ENCODE data around the gene RTN4RL1. TPM values are rescaled to one million over a fixed set of nuclear protein-coding genes. Genes with fewer than 3 reads are reported as not detected.

The RTN4RL1 gene
- total RNA-seq, 1 donor from 2014 or later, result 0.77 TPM

DNA sequence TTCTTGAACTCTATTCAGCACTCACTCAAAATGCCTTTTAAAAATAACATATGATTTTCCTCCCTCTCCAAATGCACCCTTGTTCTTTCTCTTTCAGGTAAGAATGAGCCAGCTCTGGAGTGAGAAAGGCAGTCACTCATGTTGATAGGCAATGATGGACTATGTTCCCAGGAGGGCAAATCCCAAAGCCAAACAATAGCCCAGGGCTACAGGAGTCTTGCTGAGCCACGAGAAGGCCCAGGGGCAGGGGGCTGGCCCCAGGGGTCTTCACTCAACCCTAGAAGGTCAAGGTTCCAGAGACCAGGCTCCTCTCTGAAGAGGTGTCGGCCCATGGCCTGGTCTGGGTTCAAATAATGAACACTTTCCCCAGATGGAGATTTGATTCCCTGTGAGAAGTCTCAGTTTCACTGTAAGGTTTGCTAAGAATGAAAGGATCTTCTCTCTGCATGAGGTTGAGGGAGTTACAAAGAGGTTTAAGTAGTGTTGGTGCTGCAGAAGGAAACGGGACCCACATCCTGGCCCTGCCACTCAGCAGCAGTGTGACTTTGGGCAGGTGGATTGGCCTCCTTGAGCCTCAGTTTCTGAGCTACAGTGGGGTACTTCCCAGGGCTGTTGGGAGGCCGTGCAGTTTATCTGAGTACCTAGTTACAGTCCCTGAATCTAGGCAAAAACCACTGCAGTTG lies 49.0 kb downstream of the RTN4RL1 start:
- H3K36me3 Mint-ChIP-seq (ENCODE audit: low read depth, unreplicated experiment), result no peaks in the 10 kb centered on the region
- H3K4me1 ChIP-seq (ENCODE audit: insufficient read depth, low read length), result no peaks in the 10 kb centered on the region
- H3K27ac ChIP-seq (ENCODE audit: low read depth, low read length), result no peak overlapping the region
- no peaks in the 10 kb centered on the region for H3K79me2 ChIP-seq (ENCODE audit: insufficient read depth, low read length)
- no peak overlapping the region for H3K4me3 Mint-ChIP-seq (ENCODE audit: unreplicated experiment)
- H3K27me3 Mint-ChIP-seq (ENCODE audit: low read depth, unreplicated experiment), result peaks cover 43% of the 10 kb centered on the region
- no peak overlapping the region for H3K27ac Mint-ChIP-seq (ENCODE audit: unreplicated experiment)
- no peak overlapping the region for H3K9ac ChIP-seq (ENCODE audit: low read length)
- no peaks in the 10 kb centered on the region for H4K20me1 ChIP-seq (ENCODE audit: insufficient read depth, low read length)
- no peak overlapping the region for H3K4me2 ChIP-seq (ENCODE audit: low read length)
- FAIRE-seq, result no peak
- TF ChIP-seq, protein P1, sequence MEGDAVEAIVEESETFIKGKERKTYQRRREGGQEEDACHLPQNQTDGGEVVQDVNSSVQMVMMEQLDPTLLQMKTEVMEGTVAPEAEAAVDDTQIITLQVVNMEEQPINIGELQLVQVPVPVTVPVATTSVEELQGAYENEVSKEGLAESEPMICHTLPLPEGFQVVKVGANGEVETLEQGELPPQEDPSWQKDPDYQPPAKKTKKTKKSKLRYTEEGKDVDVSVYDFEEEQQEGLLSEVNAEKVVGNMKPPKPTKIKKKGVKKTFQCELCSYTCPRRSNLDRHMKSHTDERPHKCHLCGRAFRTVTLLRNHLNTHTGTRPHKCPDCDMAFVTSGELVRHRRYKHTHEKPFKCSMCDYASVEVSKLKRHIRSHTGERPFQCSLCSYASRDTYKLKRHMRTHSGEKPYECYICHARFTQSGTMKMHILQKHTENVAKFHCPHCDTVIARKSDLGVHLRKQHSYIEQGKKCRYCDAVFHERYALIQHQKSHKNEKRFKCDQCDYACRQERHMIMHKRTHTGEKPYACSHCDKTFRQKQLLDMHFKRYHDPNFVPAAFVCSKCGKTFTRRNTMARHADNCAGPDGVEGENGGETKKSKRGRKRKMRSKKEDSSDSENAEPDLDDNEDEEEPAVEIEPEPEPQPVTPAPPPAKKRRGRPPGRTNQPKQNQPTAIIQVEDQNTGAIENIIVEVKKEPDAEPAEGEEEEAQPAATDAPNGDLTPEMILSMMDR (IDR thresholded peaks at IDR 0.05; ENCODE audit: insufficient read depth, low read depth, low read length), result no peak
- TF ChIP-seq EZH2 (IDR thresholded peaks at IDR 0.05; ENCODE audit: insufficient read depth, low read length), result no peak
- peaks cover 20% of the 10 kb centered on the region for H3K27me3 ChIP-seq (ENCODE audit: insufficient read depth, low read length)
- peaks cover 3% of the 10 kb centered on the region for H3K4me1 Mint-ChIP-seq (ENCODE audit: low read depth, unreplicated experiment)
- H3K9me3 ChIP-seq (ENCODE audit: insufficient read depth, low read depth, low read length), result no peaks in the 10 kb centered on the region
- no peaks in the 10 kb centered on the region for H3K9me3 Mint-ChIP-seq (ENCODE audit: unreplicated experiment)
- no peak overlapping the region for H3K4me3 ChIP-seq (ENCODE audit: insufficient read depth, low read depth, low read length)
- no peak overlapping the region for H2AFZ ChIP-seq (ENCODE audit: low read depth, low read length)
- no peak for DNase-seq (ENCODE audit: low read depth)
- H3K36me3 ChIP-seq (ENCODE audit: insufficient read depth, low read length), result no peaks in the 10 kb centered on the region

DNA sequence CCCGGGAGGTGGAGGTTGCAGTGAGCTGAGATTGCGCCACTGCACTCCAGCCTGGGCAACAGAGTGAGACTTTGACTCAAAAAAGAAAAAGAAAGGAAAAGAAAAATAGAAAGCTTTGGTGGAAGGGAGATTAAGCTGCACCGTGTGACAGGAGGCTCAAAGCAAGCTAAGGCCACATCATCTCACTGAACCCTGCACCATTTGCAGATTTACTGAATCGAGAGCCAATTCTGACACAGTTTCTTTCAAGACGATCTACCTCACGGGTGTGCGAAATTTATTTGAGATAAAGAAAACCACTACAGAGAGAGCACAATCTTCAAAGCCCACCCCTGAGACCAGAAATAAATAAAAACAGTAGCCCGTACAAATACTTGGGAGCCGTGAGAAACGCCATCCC lies 49.6 kb downstream of the RTN4RL1 start:
- H3K4me3 ChIP-seq (ENCODE audit: insufficient read depth, low read depth, low read length), result no peak overlapping the region
- H3K36me3 ChIP-seq (ENCODE audit: insufficient read depth, low read length), result no peaks in the 10 kb centered on the region
- no peaks in the 10 kb centered on the region for H3K9me3 ChIP-seq (ENCODE audit: insufficient read depth, low read depth, low read length)
- H3K27me3 ChIP-seq (ENCODE audit: insufficient read depth, low read length), result peaks cover 23% of the 10 kb centered on the region
- TF ChIP-seq, protein P1 (IDR thresholded peaks at IDR 0.05; ENCODE audit: insufficient read depth, low read depth, low read length), result no peak
- no peak for TF ChIP-seq EZH2 (IDR thresholded peaks at IDR 0.05; ENCODE audit: insufficient read depth, low read length)
- no peak overlapping the region for H3K9ac ChIP-seq (ENCODE audit: low read length)
- Mint-ChIP-seq H3K4me1 (ENCODE audit: low read depth, unreplicated experiment) (peaks cover 3% of the 10 kb centered on the region), H3K27ac (ENCODE audit: unreplicated experiment) (no peak overlapping the region), H3K4me3 (ENCODE audit: unreplicated experiment) (no peak overlapping the region), H3K9me3 (ENCODE audit: unreplicated experiment) (no peaks in the 10 kb centered on the region), H3K36me3 (ENCODE audit: low read depth, unreplicated experiment) (no peaks in the 10 kb centered on the region), H3K27me3 (ENCODE audit: low read depth, unreplicated experiment) (peaks cover 45% of the 10 kb centered on the region)
- no peaks in the 10 kb centered on the region for H3K79me2 ChIP-seq (ENCODE audit: insufficient read depth, low read length)
- H3K27ac ChIP-seq (ENCODE audit: low read depth, low read length), result no peak overlapping the region
- DNase-seq (ENCODE audit: low read depth) (no peak), FAIRE-seq (no peak)
- no peak overlapping the region for H2AFZ ChIP-seq (ENCODE audit: low read depth, low read length)
- no peaks in the 10 kb centered on the region for H3K4me1 ChIP-seq (ENCODE audit: insufficient read depth, low read length)
- H4K20me1 ChIP-seq (ENCODE audit: insufficient read depth, low read length), result no peaks in the 10 kb centered on the region
- H3K4me2 ChIP-seq (ENCODE audit: low read length), result no peak overlapping the region

DNA sequence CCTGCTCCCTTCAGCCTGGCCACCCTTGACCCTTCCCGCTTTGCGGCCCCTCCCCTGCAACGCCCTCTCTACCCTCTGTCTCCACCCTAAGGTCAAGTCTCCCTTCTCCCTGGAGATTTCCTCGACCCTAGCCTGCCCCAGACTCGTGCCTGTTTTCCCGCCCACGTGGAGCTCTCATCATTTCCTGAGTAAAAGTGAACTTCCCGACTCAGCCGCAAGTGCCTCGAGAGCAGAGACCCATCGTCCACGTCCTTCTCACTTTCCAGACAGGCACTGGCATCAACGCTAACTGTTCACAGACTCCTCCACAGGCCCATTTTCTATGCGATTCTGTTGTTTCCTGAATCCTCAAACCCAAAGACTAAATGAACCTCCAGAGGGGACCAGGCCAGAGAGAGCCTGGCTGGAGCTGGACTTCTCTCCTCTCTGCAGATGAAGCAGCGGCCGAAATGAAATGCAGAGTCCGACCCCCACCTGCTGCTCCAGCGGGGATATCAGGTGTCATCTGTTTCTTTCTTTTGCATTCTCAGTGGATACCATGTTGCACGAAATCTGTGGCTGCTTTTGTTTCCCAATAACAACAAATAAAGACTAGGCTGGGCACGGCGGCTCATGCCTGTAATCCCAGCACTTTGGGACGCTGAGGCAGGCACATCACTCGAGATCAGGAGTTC lies 52.5 kb downstream of the RTN4RL1 start:
- no peaks in the 10 kb centered on the region for H4K20me1 ChIP-seq (ENCODE audit: insufficient read depth, low read length)
- H3K4me2 ChIP-seq (ENCODE audit: low read length), result no peak overlapping the region
- TF ChIP-seq, protein P1 (IDR thresholded peaks at IDR 0.05; ENCODE audit: insufficient read depth, low read depth, low read length), result no peak
- no peak for TF ChIP-seq EZH2 (IDR thresholded peaks at IDR 0.05; ENCODE audit: insufficient read depth, low read length)
- H3K27ac ChIP-seq (ENCODE audit: low read depth, low read length), result no peak overlapping the region
- no peaks in the 10 kb centered on the region for H3K9me3 ChIP-seq (ENCODE audit: insufficient read depth, low read depth, low read length)
- no peaks in the 10 kb centered on the region for H3K36me3 Mint-ChIP-seq (ENCODE audit: low read depth, unreplicated experiment)
- H3K9me3 Mint-ChIP-seq (ENCODE audit: unreplicated experiment), result no peaks in the 10 kb centered on the region
- peaks cover 21% of the 10 kb centered on the region for H3K27me3 ChIP-seq (ENCODE audit: insufficient read depth, low read length)
- H3K36me3 ChIP-seq (ENCODE audit: insufficient read depth, low read length), result no peaks in the 10 kb centered on the region
- H3K27me3 Mint-ChIP-seq (ENCODE audit: low read depth, unreplicated experiment), result peaks cover 45% of the 10 kb centered on the region
- H3K9ac ChIP-seq (ENCODE audit: low read length), result no peak overlapping the region
- H3K4me3 ChIP-seq (ENCODE audit: insufficient read depth, low read depth, low read length), result no peak overlapping the region
- no peak overlapping the region for H2AFZ ChIP-seq (ENCODE audit: low read depth, low read length)
- no peaks in the 10 kb centered on the region for H3K79me2 ChIP-seq (ENCODE audit: insufficient read depth, low read length)
- H3K4me1 ChIP-seq (ENCODE audit: insufficient read depth, low read length), result no peaks in the 10 kb centered on the region
- FAIRE-seq (no peak), DNase-seq (ENCODE audit: low read depth) (no peak)
- H3K4me1 Mint-ChIP-seq (ENCODE audit: low read depth, unreplicated experiment), result peaks cover 5% of the 10 kb centered on the region
- H3K4me3 Mint-ChIP-seq (ENCODE audit: unreplicated experiment), result no peak overlapping the region
- H3K27ac Mint-ChIP-seq (ENCODE audit: unreplicated experiment), result no peak overlapping the region

Data from astrocyte (in vitro differentiated cells and primary cell).